ENCODE results near the gene BAD. TPM values are rescaled to one million over a fixed set of nuclear protein-coding genes. Genes with fewer than 3 reads are reported as not detected.

The BAD gene
- total RNA-seq, 1 donor from 2014 or later = 47.0 TPM

- DNase-seq = peak; percentile 97
- Mint-ChIP-seq H3K4me3 (ENCODE audit: unreplicated experiment) (peak within 1 kb of the TSS; percentile 94), H3K27me3 (ENCODE audit: unreplicated experiment) (peaks cover 8% of the 10 kb centered on the region), H3K27ac (ENCODE audit: unreplicated experiment) (peak within 1 kb of the TSS; percentile 86), H3K9me3 (ENCODE audit: unreplicated experiment) (peaks cover 10% of the 10 kb centered on the region), H3K4me1 (ENCODE audit: low read depth, unreplicated experiment) (peaks cover 1% of the 10 kb centered on the region), H3K36me3 (ENCODE audit: unreplicated experiment) (no peaks in the 10 kb centered on the region)
- no peak for TF ChIP-seq CTCF (IDR thresholded peaks at IDR 0.05; ENCODE audit: partially characterized antibody, unreplicated experiment)
These were observed 43.8 kb downstream of the BAD start, which contains the start of gene FKBP2 for GRCh38 chr11:64240435-64241240. Gene FKBP2 (plus strand): TSS chr11:64241095. CDS start chr11:64242388, 1,293 bp downstream.

DNA sequence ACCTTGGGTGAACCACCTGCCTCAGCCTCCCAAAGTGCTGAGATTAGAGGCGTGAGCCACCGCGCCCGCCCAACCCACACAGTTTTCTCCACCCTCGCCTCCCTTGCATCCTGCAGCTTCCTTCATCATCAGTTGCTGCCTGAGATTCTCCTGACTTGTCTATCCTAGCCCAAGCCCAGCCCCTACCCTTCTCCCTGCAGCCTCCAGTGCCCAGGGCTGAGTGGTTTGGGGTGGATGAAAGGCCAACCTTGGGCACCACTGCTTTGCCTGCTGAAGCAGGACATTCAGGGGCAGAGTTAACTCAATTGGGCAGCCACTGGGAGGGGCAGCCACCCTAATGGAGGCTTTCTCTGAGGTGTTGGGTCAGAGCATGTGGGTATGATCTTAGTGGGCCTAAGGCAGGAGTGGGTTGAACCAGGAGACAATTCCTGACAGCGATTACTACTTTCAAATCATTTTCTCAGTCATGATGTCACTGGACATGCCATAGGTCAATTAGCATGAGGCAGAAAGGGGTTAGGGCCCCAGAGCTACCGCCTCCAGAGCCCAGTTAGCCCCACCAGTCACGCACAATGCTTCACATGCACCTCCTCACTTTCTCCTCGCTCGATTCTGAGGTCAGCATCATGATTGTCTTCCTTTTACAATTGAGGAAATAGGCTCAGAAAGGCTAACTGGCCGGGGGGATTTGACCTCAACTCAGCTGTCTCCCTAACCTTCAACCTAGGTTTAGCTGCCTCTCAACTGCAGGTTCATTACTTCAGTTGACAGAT, 44.6 kb downstream of the BAD start:
- Mint-ChIP-seq H3K4me1 (ENCODE audit: low read depth, unreplicated experiment) (peaks cover 1% of the 10 kb centered on the region), H3K27me3 (ENCODE audit: unreplicated experiment) (peaks cover 14% of the 10 kb centered on the region), H3K36me3 (ENCODE audit: unreplicated experiment) (no peaks in the 10 kb centered on the region), H3K27ac (ENCODE audit: unreplicated experiment) (peak overlapping the region; percentile 86), H3K4me3 (ENCODE audit: unreplicated experiment) (peak overlapping the region; percentile 94), H3K9me3 (ENCODE audit: unreplicated experiment) (peaks cover 11% of the 10 kb centered on the region)
- TF ChIP-seq CTCF (IDR thresholded peaks at IDR 0.05; ENCODE audit: partially characterized antibody, unreplicated experiment) = no peak
- DNase-seq = no peak

GRCh38 chr11:64238999-64239398, 45.5 kb downstream of the BAD start:
- Mint-ChIP-seq H3K27ac (ENCODE audit: unreplicated experiment) (peak overlapping the region; percentile 38), H3K4me1 (ENCODE audit: low read depth, unreplicated experiment) (peaks cover 1% of the 10 kb centered on the region), H3K4me3 (ENCODE audit: unreplicated experiment) (peak overlapping the region; percentile 42), H3K36me3 (ENCODE audit: unreplicated experiment) (no peaks in the 10 kb centered on the region), H3K27me3 (ENCODE audit: unreplicated experiment) (peaks cover 14% of the 10 kb centered on the region), H3K9me3 (ENCODE audit: unreplicated experiment) (peaks cover 9% of the 10 kb centered on the region)
- no peak for TF ChIP-seq CTCF (IDR thresholded peaks at IDR 0.05; ENCODE audit: partially characterized antibody, unreplicated experiment)
- no peak for DNase-seq

- Mint-ChIP-seq H3K27ac (ENCODE audit: unreplicated experiment) (no peak overlapping the region), H3K9me3 (ENCODE audit: unreplicated experiment) (peaks cover 1% of the 10 kb centered on the region), H3K27me3 (ENCODE audit: unreplicated experiment) (peaks cover 15% of the 10 kb centered on the region), H3K36me3 (ENCODE audit: unreplicated experiment) (no peaks in the 10 kb centered on the region), H3K4me3 (ENCODE audit: unreplicated experiment) (no peak overlapping the region), H3K4me1 (ENCODE audit: low read depth, unreplicated experiment) (peaks cover 1% of the 10 kb centered on the region)
- no peak for TF ChIP-seq CTCF (IDR thresholded peaks at IDR 0.05; ENCODE audit: partially characterized antibody, unreplicated experiment)
- no peak for DNase-seq
These were observed 46.4 kb downstream of the BAD start for GRCh38 chr11:64238076-64238475.
